ENCODE data around the gene NEDD9. TPM values are rescaled to one million over a fixed set of nuclear protein-coding genes. Genes with fewer than 3 reads are reported as not detected.

NEDD9 gene
- total and polyA plus RNA-seq, 2 of the 13 experiments (the other 11 are each of a cell fraction or from before 2014, with no cell fraction given) = 27.1 to 389 TPM

DNA sequence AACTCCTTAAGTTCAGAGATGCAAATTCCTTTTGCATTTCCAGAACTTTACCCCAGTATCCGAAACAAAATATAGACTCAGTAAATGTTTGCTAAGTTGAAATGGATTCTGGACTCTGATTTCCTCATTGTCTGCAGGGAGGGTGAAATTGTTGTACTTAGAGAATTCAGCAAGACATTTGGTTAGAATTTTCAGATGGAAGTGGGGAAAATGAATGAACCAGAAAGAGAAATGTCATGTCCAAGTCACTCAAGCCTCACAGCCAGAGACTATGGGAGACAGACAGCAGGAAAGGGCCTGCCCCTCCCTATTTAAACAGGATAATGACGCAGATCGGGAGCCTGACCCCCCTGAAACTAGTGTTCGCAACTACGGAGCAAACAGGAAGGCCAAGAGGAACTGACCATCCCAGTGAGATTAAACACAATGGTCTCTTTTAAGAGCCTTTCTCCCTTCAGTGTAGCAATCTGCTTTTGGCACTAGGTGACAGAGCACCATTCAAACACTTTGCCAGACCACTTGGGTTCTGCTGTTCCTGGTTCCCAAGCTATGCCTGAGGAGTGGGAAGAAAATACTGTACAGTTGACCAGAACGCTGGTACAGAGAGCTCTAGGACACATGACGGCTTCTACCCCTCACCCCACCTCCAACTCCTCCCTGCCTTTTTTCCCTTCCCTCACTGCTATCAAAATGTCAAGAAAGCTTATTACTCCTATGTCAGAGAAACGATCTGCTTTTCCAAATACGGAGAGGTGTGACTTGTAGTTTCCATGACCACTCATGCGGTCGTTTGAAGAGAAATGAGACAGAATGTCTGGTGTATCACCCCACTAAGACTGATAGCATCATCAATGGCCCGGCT, 13.7 kb downstream of the NEDD9 start (continued):
- peak; percentile 97 for TF ChIP-seq ETV5 (CRISPR knock-in tag; IDR thresholded peaks at IDR 0.05; ENCODE audit: borderline replicate concordance)
- TF ChIP-seq ZNF225 (CRISPR knock-in tag; IDR thresholded peaks at IDR 0.05) = no peak
- TF ChIP-seq TCF7L2 (IDR thresholded peaks at IDR 0.05; ENCODE audit: low read depth, low read length) = no peak
- TF ChIP-seq GABPB1 (CRISPR knock-in tag; IDR thresholded peaks at IDR 0.05) = peak; percentile 34; the same call in 1 of the 2 replicates
- TF ChIP-seq ZNF781 (CRISPR knock-in tag; IDR thresholded peaks at IDR 0.05; ENCODE audit: borderline replicate concordance, not compliant biosample characterization) = no peak
- TF ChIP-seq HNF4A (CRISPR knock-in tag; IDR thresholded peaks at IDR 0.05) = peak; percentile 76
- no peak for TF ChIP-seq PTBP1 (IDR thresholded peaks at IDR 0.05; ENCODE audit: low read depth, low read length, poor library complexity, severe bottlenecking)
- TF ChIP-seq ZMYM3 (CRISPR knock-in tag; IDR thresholded peaks at IDR 0.05) = 0 out of 2 replicates have a peak, but pooled peaks have one; percentile 70
- TF ChIP-seq JDP2 (CRISPR knock-in tag; IDR thresholded peaks at IDR 0.05; ENCODE audit: borderline replicate concordance) = no peak
- TF ChIP-seq, protein P1, sequence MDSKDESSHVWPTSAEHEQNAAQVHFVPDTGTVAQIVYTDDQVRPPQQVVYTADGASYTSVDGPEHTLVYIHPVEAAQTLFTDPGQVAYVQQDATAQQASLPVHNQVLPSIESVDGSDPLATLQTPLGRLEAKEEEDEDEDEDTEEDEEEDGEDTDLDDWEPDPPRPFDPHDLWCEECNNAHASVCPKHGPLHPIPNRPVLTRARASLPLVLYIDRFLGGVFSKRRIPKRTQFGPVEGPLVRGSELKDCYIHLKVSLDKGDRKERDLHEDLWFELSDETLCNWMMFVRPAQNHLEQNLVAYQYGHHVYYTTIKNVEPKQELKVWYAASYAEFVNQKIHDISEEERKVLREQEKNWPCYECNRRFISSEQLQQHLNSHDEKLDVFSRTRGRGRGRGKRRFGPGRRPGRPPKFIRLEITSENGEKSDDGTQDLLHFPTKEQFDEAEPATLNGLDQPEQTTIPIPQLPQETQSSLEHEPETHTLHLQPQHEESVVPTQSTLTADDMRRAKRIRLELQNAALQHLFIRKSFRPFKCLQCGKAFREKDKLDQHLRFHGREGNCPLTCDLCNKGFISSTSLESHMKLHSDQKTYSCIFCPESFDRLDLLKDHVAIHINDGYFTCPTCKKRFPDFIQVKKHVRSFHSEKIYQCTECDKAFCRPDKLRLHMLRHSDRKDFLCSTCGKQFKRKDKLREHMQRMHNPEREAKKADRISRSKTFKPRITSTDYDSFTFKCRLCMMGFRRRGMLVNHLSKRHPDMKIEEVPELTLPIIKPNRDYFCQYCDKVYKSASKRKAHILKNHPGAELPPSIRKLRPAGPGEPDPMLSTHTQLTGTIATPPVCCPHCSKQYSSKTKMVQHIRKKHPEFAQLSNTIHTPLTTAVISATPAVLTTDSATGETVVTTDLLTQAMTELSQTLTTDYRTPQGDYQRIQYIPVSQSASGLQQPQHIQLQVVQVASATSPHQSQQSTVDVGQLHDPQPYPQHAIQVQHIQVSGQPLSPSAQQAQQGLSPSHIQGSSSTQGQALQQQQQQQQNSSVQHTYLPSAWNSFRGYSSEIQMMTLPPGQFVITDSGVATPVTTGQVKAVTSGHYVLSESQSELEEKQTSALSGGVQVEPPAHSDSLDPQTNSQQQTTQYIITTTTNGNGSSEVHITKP (CRISPR knock-in tag; IDR thresholded peaks at IDR 0.05; ENCODE audit: low read depth) = peak; percentile 76; the same call in 1 of the 2 replicates
- TF ChIP-seq, protein P2, sequence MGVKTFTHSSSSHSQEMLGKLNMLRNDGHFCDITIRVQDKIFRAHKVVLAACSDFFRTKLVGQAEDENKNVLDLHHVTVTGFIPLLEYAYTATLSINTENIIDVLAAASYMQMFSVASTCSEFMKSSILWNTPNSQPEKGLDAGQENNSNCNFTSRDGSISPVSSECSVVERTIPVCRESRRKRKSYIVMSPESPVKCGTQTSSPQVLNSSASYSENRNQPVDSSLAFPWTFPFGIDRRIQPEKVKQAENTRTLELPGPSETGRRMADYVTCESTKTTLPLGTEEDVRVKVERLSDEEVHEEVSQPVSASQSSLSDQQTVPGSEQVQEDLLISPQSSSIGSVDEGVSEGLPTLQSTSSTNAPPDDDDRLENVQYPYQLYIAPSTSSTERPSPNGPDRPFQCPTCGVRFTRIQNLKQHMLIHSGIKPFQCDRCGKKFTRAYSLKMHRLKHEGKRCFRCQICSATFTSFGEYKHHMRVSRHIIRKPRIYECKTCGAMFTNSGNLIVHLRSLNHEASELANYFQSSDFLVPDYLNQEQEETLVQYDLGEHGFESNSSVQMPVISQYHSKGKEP (CRISPR knock-in tag; IDR thresholded peaks at IDR 0.05) = no peak
- no peak for TF ChIP-seq SRY (CRISPR knock-in tag; IDR thresholded peaks at IDR 0.05)
- no peak for TF ChIP-seq SALL2 (CRISPR knock-in tag; IDR thresholded peaks at IDR 0.05)
- TF ChIP-seq ZNF674 (CRISPR knock-in tag; IDR thresholded peaks at IDR 0.05; ENCODE audit: low read depth) = no peak
- TF ChIP-seq IRF9 (CRISPR knock-in tag; IDR thresholded peaks at IDR 0.05; ENCODE audit: borderline replicate concordance) = no peak
- TF ChIP-seq, protein P3, sequence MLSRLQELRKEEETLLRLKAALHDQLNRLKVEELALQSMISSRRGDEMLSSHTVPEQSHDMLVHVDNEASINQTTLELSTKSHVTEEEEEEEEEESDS (CRISPR knock-in tag; IDR thresholded peaks at IDR 0.05; ENCODE audit: borderline replicate concordance) = no peak
- TF ChIP-seq ZNF577 (CRISPR knock-in tag; IDR thresholded peaks at IDR 0.05; ENCODE audit: borderline replicate concordance, low read depth) = no peak

Data from HepG2 (cell line).